Spleen (tissue), 7 donors: ENCODE results near the gene CYLD.

ENCODE experiments used
- POLR2AphosphoS5 ChIP-seq, 3 donors: sonication (generic); formaldehyde crosslinking; IDR thresholded peaks; one replicate each; pipeline ENCODE4 v1.5.1; 2017; ENCODE audit warnings: antibody characterized with exemption in 3 of 3
- TF ChIP-seq, protein P1 (sequence below), 11 experiments: fragments of 200-600 bp in 7 of 11; fragments of 450-650 bp in 4 of 11; sonication (generic) in 4 of 11; IDR thresholded peaks in 8 of 11; conservative IDR thresholded peaks in 3 of 11; 1 replicate in 7 of 11; 2 replicates in 4 of 11; pipeline versions ENCODE4 v1.4.0 to v1.8.0; 2016 to 2021; ENCODE audit warnings: antibody characterized with exemption in 11 of 11, inconsistent platforms in 4 of 11, mild to moderate bottlenecking in 1 of 11
- donor health status: DM: no; HTN: no; CAD: no; lungs with moderate emphysema.
- donor health status: DM: no; HTN: no; CAD: no.
- donor health status: DM: no; HTN: no; CAD: no.

- TF ChIP-seq, protein P1, sequence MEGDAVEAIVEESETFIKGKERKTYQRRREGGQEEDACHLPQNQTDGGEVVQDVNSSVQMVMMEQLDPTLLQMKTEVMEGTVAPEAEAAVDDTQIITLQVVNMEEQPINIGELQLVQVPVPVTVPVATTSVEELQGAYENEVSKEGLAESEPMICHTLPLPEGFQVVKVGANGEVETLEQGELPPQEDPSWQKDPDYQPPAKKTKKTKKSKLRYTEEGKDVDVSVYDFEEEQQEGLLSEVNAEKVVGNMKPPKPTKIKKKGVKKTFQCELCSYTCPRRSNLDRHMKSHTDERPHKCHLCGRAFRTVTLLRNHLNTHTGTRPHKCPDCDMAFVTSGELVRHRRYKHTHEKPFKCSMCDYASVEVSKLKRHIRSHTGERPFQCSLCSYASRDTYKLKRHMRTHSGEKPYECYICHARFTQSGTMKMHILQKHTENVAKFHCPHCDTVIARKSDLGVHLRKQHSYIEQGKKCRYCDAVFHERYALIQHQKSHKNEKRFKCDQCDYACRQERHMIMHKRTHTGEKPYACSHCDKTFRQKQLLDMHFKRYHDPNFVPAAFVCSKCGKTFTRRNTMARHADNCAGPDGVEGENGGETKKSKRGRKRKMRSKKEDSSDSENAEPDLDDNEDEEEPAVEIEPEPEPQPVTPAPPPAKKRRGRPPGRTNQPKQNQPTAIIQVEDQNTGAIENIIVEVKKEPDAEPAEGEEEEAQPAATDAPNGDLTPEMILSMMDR (IDR thresholded peaks at IDR 0.05 in 8 of 11, conservative IDR thresholded peaks at IDR 0.05 in 3 of 11): no peak
- no peak for TF ChIP-seq POLR2AphosphoS5 (IDR thresholded peaks at IDR 0.05)
Observed at GRCh38 chr16:50802000-50802399, 60.1 kb downstream of the CYLD start.
